GM13976 (cell line): ENCODE measurements around the gene NAPSA.
"Not testable (repeated sequence)": the region's sequence is repeated elsewhere in the genome, so short reads cannot be mapped to it uniquely, and the experiment has no call there.

Experiments used
- DNase-seq: peaks from one replicate; pipeline ENCODE4 v3.0.0; 2012; ENCODE audit warnings: low spot score
- in situ Hi-C: fragments of 300-500 bp; cut with MboI; formaldehyde crosslinking; loops from one replicate; pipeline ENCODE4 v1.12.0; 2022; ENCODE audit warnings: low sequenced_read_pairs, mixed read lengths, inconsistent platforms; ENCODE audit not compliant: unreplicated experiment
- TF ChIP-seq, protein P1 (sequence below): IDR thresholded peaks from 2 replicates; pipeline ENCODE4 v1.5.1; 2012; ENCODE audit warnings: borderline replicate concordance, mild to moderate bottlenecking; ENCODE audit not compliant: insufficient read depth; ENCODE audit errors: extremely low read depth, missing control alignments, control extremely low read depth

The NAPSA gene

DNA sequence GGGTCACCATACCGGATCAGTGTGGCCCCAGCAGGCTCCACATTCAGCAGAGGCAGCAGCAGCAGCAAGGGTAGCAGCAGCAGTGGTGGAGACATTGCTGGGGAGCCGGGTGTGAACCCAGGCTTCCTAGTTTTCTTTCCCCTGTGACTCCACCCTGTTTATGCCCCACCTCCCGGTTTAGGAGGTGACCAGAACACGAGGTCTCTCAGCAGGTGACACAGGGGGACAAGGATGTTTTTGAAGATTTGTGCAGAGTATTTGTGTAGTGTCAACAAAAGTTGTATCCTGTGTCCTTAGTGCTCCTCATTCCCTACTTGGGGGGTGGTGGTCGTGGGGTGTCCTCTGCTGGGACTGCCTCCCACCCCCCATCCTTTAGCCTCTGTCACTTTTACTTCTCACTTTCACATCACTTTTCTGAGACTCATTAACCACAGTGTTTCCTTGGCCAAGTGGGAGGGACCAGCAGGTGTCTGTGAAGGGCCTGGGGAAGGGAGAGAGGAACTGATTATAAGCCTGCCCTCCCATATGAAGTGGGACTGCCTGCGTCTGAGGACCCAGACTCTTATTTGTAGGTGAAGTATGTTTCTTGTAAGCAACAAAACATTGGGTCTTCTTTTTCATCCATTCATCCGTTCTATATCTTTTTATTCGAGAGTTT lies 20.6 kb downstream of the NAPSA start:
- TF ChIP-seq, protein P1, sequence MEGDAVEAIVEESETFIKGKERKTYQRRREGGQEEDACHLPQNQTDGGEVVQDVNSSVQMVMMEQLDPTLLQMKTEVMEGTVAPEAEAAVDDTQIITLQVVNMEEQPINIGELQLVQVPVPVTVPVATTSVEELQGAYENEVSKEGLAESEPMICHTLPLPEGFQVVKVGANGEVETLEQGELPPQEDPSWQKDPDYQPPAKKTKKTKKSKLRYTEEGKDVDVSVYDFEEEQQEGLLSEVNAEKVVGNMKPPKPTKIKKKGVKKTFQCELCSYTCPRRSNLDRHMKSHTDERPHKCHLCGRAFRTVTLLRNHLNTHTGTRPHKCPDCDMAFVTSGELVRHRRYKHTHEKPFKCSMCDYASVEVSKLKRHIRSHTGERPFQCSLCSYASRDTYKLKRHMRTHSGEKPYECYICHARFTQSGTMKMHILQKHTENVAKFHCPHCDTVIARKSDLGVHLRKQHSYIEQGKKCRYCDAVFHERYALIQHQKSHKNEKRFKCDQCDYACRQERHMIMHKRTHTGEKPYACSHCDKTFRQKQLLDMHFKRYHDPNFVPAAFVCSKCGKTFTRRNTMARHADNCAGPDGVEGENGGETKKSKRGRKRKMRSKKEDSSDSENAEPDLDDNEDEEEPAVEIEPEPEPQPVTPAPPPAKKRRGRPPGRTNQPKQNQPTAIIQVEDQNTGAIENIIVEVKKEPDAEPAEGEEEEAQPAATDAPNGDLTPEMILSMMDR, result no peak
- in situ Hi-C loops, result no loop called here

DNA sequence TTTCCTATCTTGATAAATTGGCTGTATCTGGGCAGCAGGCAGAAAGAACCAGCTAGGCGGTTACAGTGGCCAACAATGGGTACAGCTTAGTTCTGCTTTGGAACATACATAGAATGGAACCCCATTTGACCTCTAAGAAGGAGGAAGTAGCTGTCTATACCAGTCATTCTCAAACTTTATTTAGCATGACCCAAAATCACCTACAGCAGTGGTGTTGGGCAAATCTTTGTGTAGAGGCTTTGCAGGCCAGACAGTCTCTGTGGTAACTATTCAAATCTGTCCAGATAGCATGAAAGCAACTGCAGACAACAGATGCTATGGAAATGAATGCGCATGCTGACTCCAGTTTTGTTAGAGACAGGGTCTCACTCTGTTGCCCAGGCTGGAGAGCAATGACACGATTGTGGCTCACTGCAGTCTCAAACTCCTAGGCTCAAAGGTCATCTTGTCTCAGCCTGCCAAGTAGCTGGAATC lies 24.3 kb downstream of the NAPSA start:
- in situ Hi-C loops, result no loop called here

More for the DNA sequence above, 20.6 kb downstream of the NAPSA start:
- DNase-seq, result peak; percentile 67

DNA sequence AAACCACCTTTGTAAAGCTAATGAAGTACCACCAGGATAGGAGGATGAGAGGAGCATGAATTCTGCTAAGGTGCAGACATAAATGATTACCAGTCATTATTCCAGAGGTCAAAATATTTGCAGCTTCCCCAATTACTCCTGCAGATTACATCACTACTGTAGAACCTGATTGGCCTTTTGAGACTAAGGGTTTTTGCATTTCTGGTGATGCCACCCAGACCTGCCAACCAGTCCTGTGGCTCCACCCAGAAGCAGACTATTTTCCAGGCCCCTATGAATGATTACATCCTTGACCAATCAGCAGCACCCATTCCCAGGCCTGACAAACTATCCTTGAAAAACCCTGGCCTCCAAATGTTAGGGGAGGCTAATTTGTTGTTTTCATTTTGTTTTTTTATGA lies 25.1 kb downstream of the NAPSA start:
- TF ChIP-seq, protein P1, result no peak
- DNase-seq, result no peak
- in situ Hi-C loops, result no loop called here

More for the DNA sequence above, 24.3 kb downstream of the NAPSA start:
- peak; percentile 51 for DNase-seq
- TF ChIP-seq, protein P1, result no peak

DNA sequence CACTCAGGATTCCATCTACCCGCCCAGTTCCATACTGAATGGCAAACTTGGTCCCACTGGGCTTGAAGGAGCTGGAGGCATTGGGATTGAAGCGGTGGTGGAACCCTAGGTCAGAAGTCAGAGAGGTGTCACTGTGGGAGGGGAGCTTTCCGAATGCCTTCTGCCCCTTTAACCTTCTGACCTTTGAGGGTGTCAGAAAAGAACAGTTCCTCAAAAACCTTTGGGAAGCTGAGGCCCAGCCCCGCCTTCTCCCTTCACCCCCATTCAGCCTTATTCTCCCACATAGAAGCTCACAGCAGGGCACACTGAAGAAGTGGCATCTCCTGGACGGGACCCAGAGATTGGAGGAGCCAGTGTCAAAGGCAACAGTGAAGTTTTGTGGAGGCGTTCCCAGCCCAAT lies 28.4 kb downstream of the NAPSA start:
- in situ Hi-C loops, DNase-seq: not testable (repeated sequence)

DNA sequence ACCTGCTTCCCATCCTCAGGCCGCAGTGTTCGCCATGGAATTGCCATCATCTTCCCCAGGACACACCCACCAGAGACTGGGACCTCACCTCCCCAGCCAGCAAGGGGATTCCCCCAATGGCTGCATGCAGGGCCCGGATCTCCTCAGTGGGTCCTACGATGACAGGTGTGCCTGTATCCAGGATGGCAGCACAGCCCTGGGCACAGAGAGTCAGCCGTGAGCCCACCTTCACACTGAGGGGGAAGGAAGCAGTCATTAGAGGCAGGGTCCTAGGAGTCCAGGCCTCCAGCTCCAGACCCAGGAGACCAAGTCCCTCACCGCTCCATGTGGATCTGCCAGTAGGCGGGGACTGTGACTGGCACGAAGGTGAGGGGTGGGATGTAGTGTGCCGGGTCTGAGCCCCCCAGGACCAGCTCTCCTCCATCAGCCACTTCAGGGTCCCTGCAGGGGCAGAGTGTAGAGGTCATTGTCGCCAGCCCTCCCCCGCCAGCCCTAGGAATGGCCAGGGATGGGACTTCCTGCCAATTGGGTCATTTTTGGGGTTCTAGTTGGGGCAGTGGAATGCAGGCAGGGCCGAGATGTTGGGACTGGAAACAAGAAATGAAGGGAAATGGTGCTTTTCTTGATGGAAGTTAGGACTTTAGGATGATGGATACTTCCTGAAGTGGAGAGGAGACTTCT lies 30.6 kb downstream of the NAPSA start:
- in situ Hi-C loops, result no loop called here
- TF ChIP-seq, protein P1, result no peak
- no peak for DNase-seq

DNA sequence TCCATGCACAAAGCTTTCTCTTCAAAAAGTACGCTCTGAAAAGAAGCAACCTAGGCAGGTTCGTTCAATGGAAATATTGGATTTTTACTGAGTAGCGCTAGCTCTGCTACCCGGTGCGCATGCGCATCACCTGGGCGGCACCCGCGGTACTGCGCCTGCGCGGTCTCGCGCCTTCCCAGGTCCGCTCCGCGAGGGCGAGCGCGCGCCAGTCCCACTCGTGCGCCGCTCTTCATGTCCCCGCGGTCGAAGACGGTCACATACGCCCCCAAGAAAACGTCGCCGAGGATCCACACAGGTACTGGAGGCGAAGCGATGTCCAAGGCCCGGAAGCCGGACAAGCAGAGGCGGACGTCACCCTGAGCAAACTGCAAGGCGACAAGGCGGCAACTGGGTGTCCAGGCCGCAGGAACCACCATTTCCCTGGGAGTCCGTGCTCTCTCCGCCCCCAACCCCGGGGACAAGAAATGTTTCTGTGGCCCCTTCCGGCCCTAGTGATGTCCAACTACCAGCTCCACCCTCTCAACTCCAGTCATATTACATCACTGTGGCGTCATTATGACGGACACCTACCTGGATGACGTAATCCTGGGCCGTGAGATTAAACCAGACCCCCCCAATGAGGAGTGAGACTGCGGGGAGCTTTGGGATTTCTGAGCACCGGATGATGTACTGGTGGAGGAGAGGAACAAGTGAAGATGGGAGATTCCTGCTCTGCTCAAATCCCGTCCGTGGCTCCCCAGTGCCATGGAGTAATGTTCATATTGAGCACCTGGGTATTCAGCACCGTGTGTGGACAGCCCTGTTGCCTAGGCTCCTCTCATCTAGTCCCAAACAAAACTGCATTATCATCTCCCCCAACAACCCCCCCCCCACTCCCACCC lies 31.5 kb downstream of the NAPSA start:
- TF ChIP-seq, protein P1, result no peak
- DNase-seq, result peak; percentile 92
- in situ Hi-C loops, result no loop called here
